BLaER1 treated with 17β-estradiol and CSF1 and Interleukin-3, amounts not matched to agents 10 nM and 100 nM (cell line): Measurements from ENCODE around the gene RAB5B.
"Not testable (repeated sequence)": the region's sequence is repeated elsewhere in the genome, so short reads cannot be mapped to it uniquely, and the experiment has no call there.

ENCODE experiments used
- H3K27ac ChIP-seq, 11 experiments: shearing (Covaris generic); formaldehyde crosslinking; 2 replicates each; pipeline ENCODE4 v1.8.1; 2022
- H3K27me3 ChIP-seq, 11 experiments: shearing (Covaris generic); formaldehyde crosslinking; 2 replicates each; pipeline ENCODE4 v1.8.1; 2022
- H3K36me3 ChIP-seq, 11 experiments: shearing (Covaris generic); formaldehyde crosslinking; 2 replicates each; pipeline ENCODE4 v1.8.1; 2022
- H3K4me1 ChIP-seq, 10 experiments: shearing (Covaris generic); formaldehyde crosslinking; 2 replicates each; pipeline ENCODE4 v1.8.1; 2022
- H3K4me2 ChIP-seq, 11 experiments: shearing (Covaris generic); formaldehyde crosslinking; 2 replicates each; pipeline ENCODE4 v1.8.1; 2022
- H3K4me3 ChIP-seq, 10 experiments: shearing (Covaris generic); formaldehyde crosslinking; 2 replicates each; pipeline ENCODE4 v1.8.1; 2022
- H3K9ac ChIP-seq, 11 experiments: shearing (Covaris generic); formaldehyde crosslinking; 2 replicates each; pipeline ENCODE4 v1.8.1; 2022
- H3K9me3 ChIP-seq, 11 experiments: shearing (Covaris generic); formaldehyde crosslinking; replicated peaks in 1 of 11; 2 replicates each; pipeline ENCODE4 v1.8.1; 2022
- H4K20me1 ChIP-seq, 11 experiments: shearing (Covaris generic); formaldehyde crosslinking; 2 replicates each; pipeline ENCODE4 v1.8.1; 2022
- Cebpa-rat ChIP-seq, 11 experiments: shearing (Covaris generic); IDR thresholded peaks; 2 replicates each; pipeline ENCODE4 v1.8.1; 2022

RAB5B gene

DNA sequence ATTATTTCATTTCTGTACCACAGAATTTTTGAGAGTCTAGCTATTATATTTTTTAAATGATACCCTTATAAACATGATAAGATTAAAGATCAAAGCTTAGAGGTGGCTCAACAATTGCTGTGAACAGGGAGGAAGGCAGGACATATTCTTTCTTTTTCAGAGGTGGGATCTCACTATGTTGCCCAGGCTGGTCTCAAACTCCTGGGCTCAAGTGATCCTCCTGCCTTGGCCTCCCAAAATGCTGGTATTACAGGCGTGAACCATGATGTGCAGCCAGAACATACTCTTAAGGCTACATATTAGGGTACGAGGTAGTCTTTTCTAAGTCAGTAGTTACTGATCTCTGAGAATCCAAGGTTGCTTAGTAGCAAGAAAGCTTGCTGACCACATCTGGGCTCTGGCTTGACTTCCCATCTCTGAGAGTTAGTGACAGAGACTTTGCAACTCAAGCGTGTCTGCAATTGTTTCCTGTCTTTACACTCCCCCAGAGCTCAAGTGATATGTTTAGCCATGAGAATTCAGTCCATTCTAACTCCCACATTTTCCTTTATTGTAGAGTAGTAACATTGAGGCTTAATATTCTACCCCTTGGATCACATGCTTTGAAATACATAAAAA lies 8.6 kb downstream of the RAB5B start:
- Histone ChIP-seq H3K27ac (peak overlapping the region in 10 of 11 experiments; percentile 36 to 78 (median 72); a peak in 20 of 22 replicates), H3K9ac (peak overlapping the region in 10 of 11 experiments; percentile 8 to 65 (median 46); a peak in 16 of 22 replicates), H3K4me1 (peaks cover 65 to 84% (median 75%) of the 10 kb centered on the region in 10 experiments), H3K4me3 (peak overlapping the region in 6 of 10 experiments; percentile 5 to 28 (median 25); a peak in 6 of 20 replicates), H3K9me3 (no peaks in the 10 kb centered on the region), H3K36me3 (peaks cover 47 to 75% (median 63%) of the 10 kb centered on the region in 11 experiments), H4K20me1 (peaks cover 0 to 84% (median 3%) of the 10 kb centered on the region in 11 experiments; a peak in 8 of 22 replicates), H3K4me2 (peak overlapping the region; percentile 73 to 92 (median 83)), H3K27me3 (no peaks in the 10 kb centered on the region)
- TF ChIP-seq Cebpa-rat (IDR thresholded peaks at IDR 0.05), result no peak

DNA sequence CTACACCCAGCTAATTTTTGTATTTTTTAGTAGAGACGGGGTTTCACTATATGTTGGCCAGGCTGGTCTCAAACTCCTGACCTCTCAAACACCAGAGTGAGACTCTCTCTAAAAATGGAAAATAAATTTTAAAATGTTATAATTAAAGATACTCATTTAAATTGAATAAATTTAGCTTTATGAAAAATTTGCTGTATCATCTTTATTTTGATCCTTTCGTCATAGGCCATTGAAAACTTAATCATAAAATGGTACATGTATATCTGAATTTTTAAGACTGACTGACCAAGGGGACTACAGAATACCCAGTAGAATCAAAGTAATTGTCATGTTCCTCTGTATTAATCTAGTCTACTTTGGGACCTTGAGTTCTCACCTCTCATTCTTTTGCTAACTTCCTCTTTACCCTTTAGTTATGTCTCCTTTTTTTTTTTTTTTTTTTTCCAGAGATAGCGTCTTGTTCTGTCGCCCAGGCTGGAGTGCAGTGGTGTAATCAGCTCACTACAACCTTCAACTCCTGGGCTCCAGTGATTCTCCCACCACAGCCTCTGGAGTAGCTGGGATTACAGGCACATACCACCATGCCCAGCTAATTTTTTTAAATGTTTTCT lies 9.5 kb downstream of the RAB5B start:
- Histone ChIP-seq H3K36me3 (peaks cover 56 to 84% (median 71%) of the 10 kb centered on the region in 11 experiments), H3K9me3 (no peaks in the 10 kb centered on the region), H4K20me1 (peaks cover 0 to 75% (median 3%) of the 10 kb centered on the region in 11 experiments; a peak in 8 of 22 replicates), H3K4me1 (peaks cover 56 to 75% (median 66%) of the 10 kb centered on the region in 10 experiments), H3K4me2 (peak overlapping the region; percentile 73 to 92 (median 83)), H3K4me3 (peak overlapping the region in 4 of 10 experiments; percentile 10 to 28 (median 25); a peak in 4 of 20 replicates), H3K9ac (peak overlapping the region in 10 of 11 experiments; percentile 12 to 73 (median 50); a peak in 17 of 22 replicates), H3K27me3 (no peaks in the 10 kb centered on the region), H3K27ac (peak overlapping the region in 10 of 11 experiments; percentile 36 to 78 (median 72); a peak in 20 of 22 replicates)
- no peak for TF ChIP-seq Cebpa-rat (IDR thresholded peaks at IDR 0.05)

GRCh38 chr12:55984861-55985260 lies 11.0 kb downstream of the RAB5B start:
- no peaks in the 10 kb centered on the region for H3K27me3 ChIP-seq
- H3K4me3 ChIP-seq, result no peak overlapping the region
- H3K4me1 ChIP-seq, result peaks cover 45 to 60% (median 51%) of the 10 kb centered on the region in 10 experiments
- H3K9me3 ChIP-seq, result no peaks in the 10 kb centered on the region
- H3K36me3 ChIP-seq, result peaks cover 62 to 84% (median 76%) of the 10 kb centered on the region in 11 experiments
- H3K27ac ChIP-seq, result peak overlapping the region in 5 of 11 experiments; percentile 1 to 76 (median 20); a peak in 3 of 22 replicates
- peak overlapping the region in 10 of 11 experiments; percentile 7 to 85 (median 76); a peak in 15 of 22 replicates for H3K4me2 ChIP-seq
- 0 out of 22 replicates have a peak overlapping the region, but pooled peaks of 1 of the 11 experiments have one; percentile 64 for H3K9ac ChIP-seq
- peaks cover 0 to 60% (median 3%) of the 10 kb centered on the region in 11 experiments; a peak in 9 of 22 replicates for H4K20me1 ChIP-seq
- no peak for TF ChIP-seq Cebpa-rat (IDR thresholded peaks at IDR 0.05)

- Histone ChIP-seq H3K27ac (peak overlapping the region in 4 of 11 experiments; percentile 1 to 22 (median 16); a peak in 3 of 22 replicates), H4K20me1 (peaks cover 0 to 56% (median 3%) of the 10 kb centered on the region in 11 experiments; a peak in 9 of 22 replicates), H3K4me1 (peaks cover 45 to 55% (median 49%) of the 10 kb centered on the region in 10 experiments), H3K9me3 (no peaks in the 10 kb centered on the region), H3K36me3 (peaks cover 64 to 84% (median 76%) of the 10 kb centered on the region in 11 experiments), H3K27me3 (no peaks in the 10 kb centered on the region), H3K9ac (0 out of 22 replicates have a peak overlapping the region, but pooled peaks of 1 of the 11 experiments have one; percentile 2), H3K4me2 (peak overlapping the region in 10 of 11 experiments; percentile 7 to 82 (median 30); a peak in 13 of 22 replicates), H3K4me3 (no peak overlapping the region)
- TF ChIP-seq Cebpa-rat (IDR thresholded peaks at IDR 0.05), result no peak
Measured at GRCh38 chr12:55985341-55985740, 11.5 kb downstream of the RAB5B start.

- H3K27me3 ChIP-seq, H3K4me2 ChIP-seq, H3K4me3 ChIP-seq, H3K9ac ChIP-seq, H3K9me3 ChIP-seq: not testable (repeated sequence)
- Histone ChIP-seq H3K36me3 (peaks cover 68 to 84% (median 77%) of the 10 kb centered on the region in 11 experiments), H3K4me1 (peaks cover 44 to 50% (median 48%) of the 10 kb centered on the region in 10 experiments), H3K27ac (peak overlapping the region in 1 of 11 experiments; percentile 22; a peak in 2 of 22 replicates), H4K20me1 (peaks cover 0 to 50% (median 3%) of the 10 kb centered on the region in 11 experiments; a peak in 9 of 22 replicates)
Measured at GRCh38 chr12:55985976-55986375, 12.1 kb downstream of the RAB5B start.

GRCh38 chr12:55991110-55991509 lies 17.2 kb downstream of the RAB5B start:
- peaks cover 0 to 16% (median 9%) of the 10 kb centered on the region in 10 experiments; a peak in 13 of 20 replicates for H3K4me1 ChIP-seq
- H3K27me3 ChIP-seq, result no peaks in the 10 kb centered on the region
- no peak overlapping the region for H3K4me3 ChIP-seq
- peaks cover 93 to 96% (median 94%) of the 10 kb centered on the region in 11 experiments for H3K36me3 ChIP-seq
- H4K20me1 ChIP-seq, result peaks cover 0 to 26% (median 0%) of the 10 kb centered on the region in 11 experiments; a peak in 7 of 22 replicates
- TF ChIP-seq Cebpa-rat (IDR thresholded peaks at IDR 0.05), result no peak
- H3K9ac ChIP-seq, result 0 out of 22 replicates have a peak overlapping the region, but pooled peaks of 1 of the 11 experiments have one; percentile 15
- H3K9me3 ChIP-seq, result no peaks in the 10 kb centered on the region
- H3K27ac ChIP-seq, result no peak overlapping the region
- H3K4me2 ChIP-seq, result no peak overlapping the region

DNA sequence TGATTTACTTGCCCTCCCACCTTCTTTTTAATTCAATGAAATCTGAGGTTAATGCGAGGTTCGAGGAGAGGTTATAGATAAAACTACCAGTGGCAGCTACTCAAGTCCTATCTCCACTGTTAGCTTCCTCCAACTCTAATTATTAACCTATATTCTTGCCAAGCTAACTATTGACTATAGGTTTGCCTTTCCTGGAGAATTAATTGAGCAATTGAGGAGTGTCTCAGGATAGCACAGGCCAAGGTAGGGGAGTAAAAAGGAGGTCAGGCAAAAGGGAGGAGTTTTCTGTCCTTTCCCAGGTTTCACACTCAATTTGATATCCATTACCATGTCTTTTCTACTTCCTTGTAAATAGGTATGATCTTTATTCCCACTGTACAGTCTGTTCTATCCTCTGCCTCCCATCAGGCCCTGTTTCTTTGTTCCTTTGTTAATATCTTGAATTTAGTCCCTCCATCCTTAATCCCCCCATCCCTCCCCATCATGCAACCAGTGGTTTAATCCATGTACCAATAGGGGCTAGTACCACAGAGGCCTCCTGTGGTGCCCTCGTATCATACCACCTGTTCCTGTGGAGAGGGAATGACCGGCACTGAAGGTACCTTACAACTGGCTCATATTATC lies 19.5 kb downstream of the RAB5B start:
- Histone ChIP-seq H3K4me3 (no peak overlapping the region), H3K4me1 (peaks cover 8 to 35% (median 17%) of the 10 kb centered on the region in 10 experiments; a peak in 16 of 20 replicates), H3K4me2 (0 out of 22 replicates have a peak overlapping the region, but pooled peaks of 2 of the 11 experiments have one; percentile 11 to 40), H3K27me3 (no peaks in the 10 kb centered on the region), H3K9ac (peak overlapping the region in 10 of 11 experiments; percentile 9 to 53 (median 44); a peak in 12 of 22 replicates), H4K20me1 (peaks cover 0 to 26% (median 0%) of the 10 kb centered on the region in 11 experiments; a peak in 6 of 22 replicates), H3K9me3 (no peaks in the 10 kb centered on the region), H3K36me3 (peaks cover 72 to 74% (median 73%) of the 10 kb centered on the region in 11 experiments), H3K27ac (peak overlapping the region in 1 of 11 experiments; percentile 23; a peak in 2 of 22 replicates)
- TF ChIP-seq Cebpa-rat (IDR thresholded peaks at IDR 0.05), result no peak

DNA sequence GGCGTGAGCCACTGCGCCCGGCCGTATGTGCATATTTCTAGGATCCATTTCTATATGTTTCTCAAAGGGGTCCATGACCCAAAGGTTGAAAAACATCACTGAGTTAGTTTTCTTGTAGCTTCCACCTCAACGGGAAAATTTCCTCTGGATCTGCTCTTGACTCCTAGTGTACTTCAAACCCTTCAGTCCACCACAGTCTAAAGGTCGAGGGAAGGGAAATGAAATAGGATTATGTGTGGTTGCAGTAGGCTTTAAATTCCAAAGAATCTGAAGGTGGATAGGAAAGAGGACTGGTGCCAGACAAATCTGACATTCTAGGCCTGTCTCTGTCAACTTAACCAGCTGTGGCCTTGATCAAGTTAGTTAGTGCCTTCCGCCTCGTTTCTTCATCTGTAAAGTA lies 21.5 kb downstream of the RAB5B start:
- H3K36me3 ChIP-seq, result peaks cover 52 to 54% (median 53%) of the 10 kb centered on the region in 11 experiments
- peaks cover 0 to 6% (median 0%) of the 10 kb centered on the region in 11 experiments; a peak in 1 of 22 replicates for H3K9me3 ChIP-seq
- peaks cover 0 to 26% (median 0%) of the 10 kb centered on the region in 11 experiments; a peak in 5 of 22 replicates for H4K20me1 ChIP-seq
- H3K9ac ChIP-seq, result peak overlapping the region in 3 of 11 experiments; percentile 1 to 36 (median 26); a peak in 2 of 22 replicates
- H3K4me1 ChIP-seq, result peaks cover 8 to 35% (median 17%) of the 10 kb centered on the region in 10 experiments; a peak in 16 of 20 replicates
- no peak for TF ChIP-seq Cebpa-rat (IDR thresholded peaks at IDR 0.05)
- no peak overlapping the region for H3K4me2 ChIP-seq
- H3K27ac ChIP-seq, result no peak overlapping the region
- no peaks in the 10 kb centered on the region for H3K27me3 ChIP-seq
- H3K4me3 ChIP-seq, result no peak overlapping the region
